ENCODE results near the gene GPR15LG. TPM values are rescaled to one million over a fixed set of nuclear protein-coding genes. Genes with fewer than 3 reads are reported as not detected.

Gene GPR15LG
- total RNA-seq, 1 experiment from 2014 or later: not detected

- BruUV-seq (replicated peaks): no TSS peak
Measured at GRCh38 chr10:84184517-84184916, 10.9 kb downstream of the GPR15LG start.

GRCh38 chr10:84185526-84186175 lies 12.1 kb downstream of the GPR15LG start:
- H3K4me3 Mint-ChIP-seq (ENCODE audit: unreplicated experiment): no peak overlapping the region
- H3K27ac Mint-ChIP-seq (ENCODE audit: unreplicated experiment): no peak overlapping the region
- H3K4me1 ChIP-seq: no peaks in the 10 kb centered on the region
- intact Hi-C loops (cut with micrococcal nuclease; ENCODE audit: unreplicated experiment): no loop called here
- no peak for TF ChIP-seq CTCF (IDR thresholded peaks at IDR 0.05; ENCODE audit: insufficient read depth in 1 of 2, low read depth in 1 of 2, low read length in 1 of 2, severe bottlenecking in 1 of 2, unreplicated experiment in 1 of 2)
- H3K4me3 ChIP-seq (ENCODE audit: low read depth, low read length): no peak overlapping the region
- no peaks in the 10 kb centered on the region for H3K4me1 Mint-ChIP-seq (ENCODE audit: low read depth, unreplicated experiment)
- no TSS peak for BruUV-seq (replicated peaks)
- H3K9me3 ChIP-seq: no peaks in the 10 kb centered on the region
- ChIA-PET POLR2A (no interaction called here), CTCF (no interaction called here)
- no peaks in the 10 kb centered on the region for H3K27me3 ChIP-seq (replicated peaks; ENCODE audit: control insufficient read depth, insufficient read depth, low read length)
- H3K9me3 Mint-ChIP-seq (ENCODE audit: unreplicated experiment): no peaks in the 10 kb centered on the region
- DNase-seq: no peak
- H3K36me3 Mint-ChIP-seq (ENCODE audit: insufficient read depth, unreplicated experiment): no peaks in the 10 kb centered on the region
- H3K27me3 Mint-ChIP-seq (ENCODE audit: insufficient read depth, unreplicated experiment): peaks cover 2% of the 10 kb centered on the region
- H3K36me3 ChIP-seq (ENCODE audit: control insufficient read depth, insufficient read depth, low read length): no peaks in the 10 kb centered on the region

More at GRCh38 chr10:84184517-84184916, 10.9 kb downstream of the GPR15LG start:
- Mint-ChIP-seq H3K27me3 (ENCODE audit: insufficient read depth, unreplicated experiment) (peaks cover 2% of the 10 kb centered on the region), H3K4me1 (ENCODE audit: low read depth, unreplicated experiment) (no peaks in the 10 kb centered on the region), H3K27ac (ENCODE audit: unreplicated experiment) (no peak overlapping the region), H3K9me3 (ENCODE audit: unreplicated experiment) (no peaks in the 10 kb centered on the region), H3K4me3 (ENCODE audit: unreplicated experiment) (no peak overlapping the region), H3K36me3 (ENCODE audit: insufficient read depth, unreplicated experiment) (no peaks in the 10 kb centered on the region)
- POLR2A ChIA-PET: no interaction called here
- H3K27me3 ChIP-seq (replicated peaks; ENCODE audit: control insufficient read depth, insufficient read depth, low read length): no peaks in the 10 kb centered on the region
- TF ChIP-seq CTCF (IDR thresholded peaks at IDR 0.05; ENCODE audit: insufficient read depth in 1 of 2, low read depth in 1 of 2, low read length in 1 of 2, severe bottlenecking in 1 of 2, unreplicated experiment in 1 of 2): no peak
- H3K4me1 ChIP-seq: no peaks in the 10 kb centered on the region
- CTCF ChIA-PET: no interaction called here
- no peak overlapping the region for H3K4me3 ChIP-seq (ENCODE audit: low read depth, low read length)
- H3K9me3 ChIP-seq: no peaks in the 10 kb centered on the region
- intact Hi-C loops (cut with micrococcal nuclease; ENCODE audit: unreplicated experiment): no loop called here
- H3K36me3 ChIP-seq (ENCODE audit: control insufficient read depth, insufficient read depth, low read length): no peaks in the 10 kb centered on the region
- DNase-seq: no peak

GRCh38 chr10:84188815-84189214 lies 15.2 kb downstream of the GPR15LG start:
- no peaks in the 10 kb centered on the region for H3K4me1 ChIP-seq
- no peak overlapping the region for H3K4me3 ChIP-seq (ENCODE audit: low read depth, low read length)
- H3K36me3 Mint-ChIP-seq (ENCODE audit: insufficient read depth, unreplicated experiment): no peaks in the 10 kb centered on the region
- no peak for TF ChIP-seq CTCF (IDR thresholded peaks at IDR 0.05; ENCODE audit: insufficient read depth in 1 of 2, low read depth in 1 of 2, low read length in 1 of 2, severe bottlenecking in 1 of 2, unreplicated experiment in 1 of 2)
- BruUV-seq (replicated peaks): no TSS peak
- POLR2A ChIA-PET: no interaction called here
- peaks cover 15% of the 10 kb centered on the region for H3K27me3 Mint-ChIP-seq (ENCODE audit: insufficient read depth, unreplicated experiment)
- DNase-seq: no peak
- intact Hi-C loops (cut with micrococcal nuclease; ENCODE audit: unreplicated experiment): no loop called here
- no peaks in the 10 kb centered on the region for H3K4me1 Mint-ChIP-seq (ENCODE audit: low read depth, unreplicated experiment)
- H3K36me3 ChIP-seq (ENCODE audit: control insufficient read depth, insufficient read depth, low read length): no peaks in the 10 kb centered on the region
- H3K27me3 ChIP-seq (replicated peaks; ENCODE audit: control insufficient read depth, insufficient read depth, low read length): peaks cover 4% of the 10 kb centered on the region; the same call in 1 of the 2 replicates
- CTCF ChIA-PET: no interaction called here
- no peak overlapping the region for H3K27ac Mint-ChIP-seq (ENCODE audit: unreplicated experiment)
- no peaks in the 10 kb centered on the region for H3K9me3 ChIP-seq
- H3K4me3 Mint-ChIP-seq (ENCODE audit: unreplicated experiment): no peak overlapping the region
- H3K9me3 Mint-ChIP-seq (ENCODE audit: unreplicated experiment): no peaks in the 10 kb centered on the region
